HepG2 (cell line): ENCODE measurements around the gene AP5B1. TPM values are rescaled to one million over a fixed set of nuclear protein-coding genes. Genes with fewer than 3 reads are reported as not detected.
A peak's percentile ranks its signal among the peaks of the same experiment; 100 is the strongest.

Experiments used
- ADNP ChIP-seq: sonication (generic); formaldehyde crosslinking; IDR thresholded peaks from 2 replicates; pipeline ENCODE4 v1.4.0; 2020; ENCODE audit warnings: missing genetic modification reagents
- ARID3A ChIP-seq: IDR thresholded peaks from 2 replicates; pipeline ENCODE4 v1.6.1; 2012; ENCODE audit warnings: low read depth, low read length, improper control_type of control experiment
- CEBPB ChIP-seq: IDR thresholded peaks from 2 replicates; pipeline ENCODE4 v1.6.1; 2011; ENCODE audit warnings: low read depth, low read length, improper control_type of control experiment, borderline replicate concordance
- CENPT ChIP-seq: sonication (generic); formaldehyde crosslinking; IDR thresholded peaks from 2 replicates; pipeline ENCODE4 v1.8.0; 2022; ENCODE audit warnings: low read depth, mild to moderate bottlenecking, moderate library complexity, missing genetic modification reagents
- ELF3 ChIP-seq: IDR thresholded peaks from 2 replicates; pipeline ENCODE4 v1.6.1; 2016; ENCODE audit warnings: missing genetic modification reagents, missing compliant biosample characterization
- ETS1 ChIP-seq: sonication (generic); formaldehyde crosslinking; IDR thresholded peaks from 2 replicates; pipeline ENCODE4 v1.4.0; 2020; ENCODE audit warnings: missing genetic modification reagents
- GABPB1 ChIP-seq: IDR thresholded peaks from 2 replicates; pipeline ENCODE4 v1.6.1; 2016; ENCODE audit warnings: mild to moderate bottlenecking, missing genetic modification reagents, moderate library complexity, missing compliant biosample characterization
- JUNB ChIP-seq: sonication (generic); formaldehyde crosslinking; IDR thresholded peaks from 2 replicates; pipeline ENCODE4 v1.8.0; 2022; ENCODE audit warnings: missing genetic modification reagents, mild to moderate bottlenecking, borderline replicate concordance
- KDM1A ChIP-seq: IDR thresholded peaks from 2 replicates; pipeline ENCODE4 v1.6.1; 2016; ENCODE audit warnings: missing compliant biosample characterization
- MYNN ChIP-seq: sonication (generic); formaldehyde crosslinking; IDR thresholded peaks from 2 replicates; pipeline ENCODE4 v1.4.0; 2020; ENCODE audit warnings: mild to moderate bottlenecking, low read depth, missing genetic modification reagents
- NR1H2 ChIP-seq: sonication (generic); formaldehyde crosslinking; IDR thresholded peaks from 2 replicates; pipeline ENCODE4 v1.8.1; 2022; ENCODE audit warnings: low read depth, missing genetic modification reagents, borderline replicate concordance
- SALL2 ChIP-seq: sonication (generic); formaldehyde crosslinking; IDR thresholded peaks from 2 replicates; pipeline ENCODE4 v1.8.1; 2023; ENCODE audit warnings: mild to moderate bottlenecking, missing genetic modification reagents, inconsistent platforms
- SNAPC2 ChIP-seq: sonication (generic); formaldehyde crosslinking; IDR thresholded peaks from 2 replicates; pipeline ENCODE4 v1.8.1; 2022; ENCODE audit warnings: mild to moderate bottlenecking, missing genetic modification reagents
- SP4 ChIP-seq: sonication (generic); formaldehyde crosslinking; IDR thresholded peaks from 2 replicates; pipeline ENCODE4 v1.8.1; 2023; ENCODE audit warnings: mild to moderate bottlenecking, missing genetic modification reagents
- TCF12 ChIP-seq, 2 experiments: fragments of 450-650 bp in 1 of 2; sonication (generic) in 1 of 2; formaldehyde crosslinking in 1 of 2; IDR thresholded peaks; 2 replicates each; pipeline versions ENCODE4 v1.6.1 to v1.8.0; 2017 to 2022; ENCODE audit warnings: antibody characterized with exemption in 1 of 2, mild to moderate bottlenecking in 1 of 2, missing genetic modification reagents in 1 of 2, moderate library complexity in 1 of 2
- ZC3H13 ChIP-seq: sonication (generic); formaldehyde crosslinking; IDR thresholded peaks from 2 replicates; pipeline ENCODE4 v1.8.1; 2023; ENCODE audit warnings: mild to moderate bottlenecking, missing genetic modification reagents, moderate library complexity
- ZMAT3 ChIP-seq: sonication (generic); formaldehyde crosslinking; conservative IDR thresholded peaks from 2 replicates; pipeline ENCODE4 v1.7.0; 2021; ENCODE audit warnings: missing genetic modification reagents
- ZNF616 ChIP-seq: sonication (generic); formaldehyde crosslinking; IDR thresholded peaks from 2 replicates; pipeline ENCODE4 v1.5.0; 2020; ENCODE audit warnings: low read depth, mild to moderate bottlenecking, missing genetic modification reagents
- ZNF619 ChIP-seq: sonication (generic); formaldehyde crosslinking; IDR thresholded peaks from 2 replicates; pipeline ENCODE4 v1.4.0; 2020; ENCODE audit warnings: mild to moderate bottlenecking, missing genetic modification reagents
- ZNF776 ChIP-seq: sonication (generic); formaldehyde crosslinking; IDR thresholded peaks from 2 replicates; pipeline ENCODE4 v1.4.0; 2020; ENCODE audit warnings: mild to moderate bottlenecking, missing genetic modification reagents
- polyA plus RNA-seq, 8 experiments: library from polyadenylated mRNA; depleted of rRNA in 3 of 8; stranded (reverse) in 7 of 8; unstranded in 1 of 8; fragments of >200 nt; fragmentation: Illumina TruSeq in 4 of 8; extraction: Trizol in 4 of 8; gene quantifications; 2 replicates each; pipeline versions ENCODE4 v1.2.1 to v1.2.3, GENCODE V29; 2011 to 2016; ENCODE audit warnings: low read depth in 4 of 8, missing spikeins in 1 of 8, mixed read lengths in 1 of 8; ENCODE audit not compliant: insufficient read depth in 1 of 8
- total RNA-seq, 5 experiments: library from RNA; depleted of rRNA; stranded (reverse); fragments of >200 nt; fragmentation: Illumina TruSeq; extraction: Trizol; gene quantifications; 2 replicates each; pipeline ENCODE4 v1.2.3, GENCODE V29; 2016; ENCODE audit warnings: low read depth in 1 of 5
- TF ChIP-seq, protein P1 (sequence below): sonication (generic); formaldehyde crosslinking; IDR thresholded peaks from 2 replicates; pipeline ENCODE4 v1.9.0; 2021; ENCODE audit warnings: mild to moderate bottlenecking, missing genetic modification reagents

The AP5B1 gene
- total and polyA plus RNA-seq, 2 of the 13 experiments (the other 11 are each of a cell fraction or from before 2014, with no cell fraction given), result 1.7 to 4.4 TPM

- TF ChIP-seq CENPT (CRISPR knock-in tag) (no peak), ZNF616 (CRISPR knock-in tag) (no peak), KDM1A (peak; percentile 96), SP4 (CRISPR knock-in tag) (no peak), JUNB (no peak), GABPB1 (CRISPR knock-in tag) (peak; percentile 76; the same call in 1 of the 2 replicates), SNAPC2 (CRISPR knock-in tag) (no peak), NR1H2 (CRISPR knock-in tag) (no peak), ZNF776 (CRISPR knock-in tag) (no peak), MYNN (CRISPR knock-in tag) (0 out of 2 replicates have a peak, but pooled peaks have one; percentile 62), ZC3H13 (CRISPR knock-in tag) (no peak), ADNP (peak; percentile 96), CEBPB (no peak), ZMAT3 (CRISPR knock-in tag) (peak; percentile 61; the same call in 1 of the 2 replicates), ELF3 (CRISPR knock-in tag) (no peak), SALL2 (CRISPR knock-in tag) (peak; percentile 73), ARID3A (0 out of 2 replicates have a peak, but pooled peaks have one; percentile 24), ZNF619 (no peak), TCF12 (IDR thresholded peaks at IDR 0.05) (no peak), TCF12 (CRISPR knock-in tag; IDR thresholded peaks at IDR 0.05) (no peak), ETS1 (CRISPR knock-in tag) (no peak)
- TF ChIP-seq, protein P1, sequence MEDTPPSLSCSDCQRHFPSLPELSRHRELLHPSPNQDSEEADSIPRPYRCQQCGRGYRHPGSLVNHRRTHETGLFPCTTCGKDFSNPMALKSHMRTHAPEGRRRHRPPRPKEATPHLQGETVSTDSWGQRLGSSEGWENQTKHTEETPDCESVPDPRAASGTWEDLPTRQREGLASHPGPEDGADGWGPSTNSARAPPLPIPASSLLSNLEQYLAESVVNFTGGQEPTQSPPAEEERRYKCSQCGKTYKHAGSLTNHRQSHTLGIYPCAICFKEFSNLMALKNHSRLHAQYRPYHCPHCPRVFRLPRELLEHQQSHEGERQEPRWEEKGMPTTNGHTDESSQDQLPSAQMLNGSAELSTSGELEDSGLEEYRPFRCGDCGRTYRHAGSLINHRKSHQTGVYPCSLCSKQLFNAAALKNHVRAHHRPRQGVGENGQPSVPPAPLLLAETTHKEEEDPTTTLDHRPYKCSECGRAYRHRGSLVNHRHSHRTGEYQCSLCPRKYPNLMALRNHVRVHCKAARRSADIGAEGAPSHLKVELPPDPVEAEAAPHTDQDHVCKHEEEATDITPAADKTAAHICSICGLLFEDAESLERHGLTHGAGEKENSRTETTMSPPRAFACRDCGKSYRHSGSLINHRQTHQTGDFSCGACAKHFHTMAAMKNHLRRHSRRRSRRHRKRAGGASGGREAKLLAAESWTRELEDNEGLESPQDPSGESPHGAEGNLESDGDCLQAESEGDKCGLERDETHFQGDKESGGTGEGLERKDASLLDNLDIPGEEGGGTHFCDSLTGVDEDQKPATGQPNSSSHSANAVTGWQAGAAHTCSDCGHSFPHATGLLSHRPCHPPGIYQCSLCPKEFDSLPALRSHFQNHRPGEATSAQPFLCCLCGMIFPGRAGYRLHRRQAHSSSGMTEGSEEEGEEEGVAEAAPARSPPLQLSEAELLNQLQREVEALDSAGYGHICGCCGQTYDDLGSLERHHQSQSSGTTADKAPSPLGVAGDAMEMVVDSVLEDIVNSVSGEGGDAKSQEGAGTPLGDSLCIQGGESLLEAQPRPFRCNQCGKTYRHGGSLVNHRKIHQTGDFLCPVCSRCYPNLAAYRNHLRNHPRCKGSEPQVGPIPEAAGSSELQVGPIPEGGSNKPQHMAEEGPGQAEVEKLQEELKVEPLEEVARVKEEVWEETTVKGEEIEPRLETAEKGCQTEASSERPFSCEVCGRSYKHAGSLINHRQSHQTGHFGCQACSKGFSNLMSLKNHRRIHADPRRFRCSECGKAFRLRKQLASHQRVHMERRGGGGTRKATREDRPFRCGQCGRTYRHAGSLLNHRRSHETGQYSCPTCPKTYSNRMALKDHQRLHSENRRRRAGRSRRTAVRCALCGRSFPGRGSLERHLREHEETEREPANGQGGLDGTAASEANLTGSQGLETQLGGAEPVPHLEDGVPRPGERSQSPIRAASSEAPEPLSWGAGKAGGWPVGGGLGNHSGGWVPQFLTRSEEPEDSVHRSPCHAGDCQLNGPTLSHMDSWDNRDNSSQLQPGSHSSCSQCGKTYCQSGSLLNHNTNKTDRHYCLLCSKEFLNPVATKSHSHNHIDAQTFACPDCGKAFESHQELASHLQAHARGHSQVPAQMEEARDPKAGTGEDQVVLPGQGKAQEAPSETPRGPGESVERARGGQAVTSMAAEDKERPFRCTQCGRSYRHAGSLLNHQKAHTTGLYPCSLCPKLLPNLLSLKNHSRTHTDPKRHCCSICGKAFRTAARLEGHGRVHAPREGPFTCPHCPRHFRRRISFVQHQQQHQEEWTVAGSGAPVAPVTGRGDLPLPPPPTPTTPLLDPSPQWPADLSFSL (CRISPR knock-in tag), result no peak
Observed at GRCh38 chr11:65817835-65818680, 37.3 kb upstream of the AP5B1 start (continued).
